ENCODE measurements around the gene BAAT.
A peak's percentile ranks its signal among the peaks of the same experiment; 100 is the strongest.

BAAT gene

DNA sequence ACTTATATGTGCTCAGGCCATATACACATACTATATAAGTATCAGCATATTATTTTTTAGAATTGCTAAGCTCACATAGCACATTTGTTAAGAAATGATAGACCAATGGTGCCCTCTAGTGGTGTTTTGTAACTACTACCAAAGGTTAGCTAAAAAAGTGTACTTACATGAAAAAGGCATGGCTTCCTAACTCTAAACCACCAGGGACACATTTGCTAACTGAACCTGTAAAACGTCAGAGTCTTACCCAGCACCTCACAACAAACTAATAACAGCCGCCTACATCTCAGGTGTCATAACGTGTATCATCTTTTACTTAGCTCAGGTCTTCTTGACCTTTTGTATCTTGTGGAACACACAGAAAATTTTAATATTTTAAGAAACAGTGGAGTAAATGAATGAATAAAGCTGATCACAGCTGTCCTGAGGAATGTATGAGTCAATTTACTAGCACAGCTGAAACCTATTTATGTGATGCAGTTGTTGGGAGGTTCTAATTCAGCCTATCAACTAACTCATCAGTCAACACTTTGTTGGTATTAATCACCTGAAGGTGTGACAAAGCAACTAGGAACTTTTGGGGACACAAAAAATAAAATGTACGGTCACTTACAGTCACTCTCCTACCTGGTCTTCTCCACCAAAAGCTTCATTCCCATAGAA, 72.9 kb downstream of the BAAT start:
- FAIRE-seq = peak; percentile 95

DNA sequence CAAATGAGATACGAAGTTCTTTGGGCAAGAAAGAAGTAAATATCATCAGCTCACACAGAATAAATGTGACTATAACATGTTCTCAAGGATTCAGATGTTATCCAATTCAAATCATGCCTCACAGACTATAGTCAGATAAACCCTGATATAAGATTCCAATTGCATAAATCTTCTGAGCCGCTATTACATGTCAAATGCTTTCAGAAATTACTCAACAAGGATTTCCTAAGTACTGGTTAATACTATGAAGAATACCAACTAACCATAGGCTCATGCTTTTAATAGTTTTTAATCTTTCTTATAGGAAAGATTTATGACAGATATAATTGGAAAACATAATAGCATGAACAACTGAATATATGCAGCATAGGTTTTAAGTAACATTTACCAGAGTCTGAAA, 73.6 kb downstream of the BAAT start:
- no peak for FAIRE-seq
